ENCODE measurements around the gene IL17B.

The IL17B gene

DNA sequence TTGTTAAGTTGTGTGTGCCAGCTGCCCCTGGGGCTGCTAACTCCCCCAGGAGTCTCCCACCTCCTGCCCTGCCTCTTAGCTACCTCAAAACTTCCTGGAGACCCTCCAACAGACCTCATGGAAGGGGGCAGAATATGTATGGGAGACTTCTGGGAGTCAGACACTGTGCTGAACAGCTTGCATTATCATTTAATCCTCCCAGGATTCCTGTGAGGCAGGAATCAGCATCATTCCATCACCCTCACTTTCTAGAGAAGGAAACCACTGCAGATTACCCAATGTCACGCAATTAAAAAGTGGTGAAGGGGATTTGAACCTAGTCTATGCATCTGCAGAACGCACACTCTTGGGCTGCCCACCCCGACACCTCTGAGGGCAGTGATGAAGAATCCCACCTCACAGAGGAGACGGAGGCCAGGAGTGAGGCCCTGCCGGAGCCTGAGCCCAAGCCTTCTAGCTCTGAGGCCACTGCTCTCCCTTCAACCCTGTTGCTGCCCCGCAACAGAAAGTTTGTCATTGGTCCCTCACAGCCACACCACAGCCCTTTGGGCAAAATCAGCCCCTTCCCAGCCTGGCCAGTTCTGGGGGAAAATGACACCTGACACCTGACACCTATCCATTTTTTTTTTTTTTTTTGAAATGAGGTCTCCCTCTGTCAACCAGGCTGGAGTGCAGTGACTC is 30.3 kb upstream of the IL17B start:
- no peaks in the 10 kb centered on the region for H3K36me3 ChIP-seq (ENCODE audit: insufficient read depth, low read length)
- H3K9me3 ChIP-seq (ENCODE audit: control insufficient read depth, insufficient read depth, low read length): no peaks in the 10 kb centered on the region
- peaks cover 29% of the 10 kb centered on the region for H3K4me1 ChIP-seq (ENCODE audit: insufficient read depth, low read length)
- H3K9ac ChIP-seq (ENCODE audit: low read depth, low read length): no peak overlapping the region

DNA sequence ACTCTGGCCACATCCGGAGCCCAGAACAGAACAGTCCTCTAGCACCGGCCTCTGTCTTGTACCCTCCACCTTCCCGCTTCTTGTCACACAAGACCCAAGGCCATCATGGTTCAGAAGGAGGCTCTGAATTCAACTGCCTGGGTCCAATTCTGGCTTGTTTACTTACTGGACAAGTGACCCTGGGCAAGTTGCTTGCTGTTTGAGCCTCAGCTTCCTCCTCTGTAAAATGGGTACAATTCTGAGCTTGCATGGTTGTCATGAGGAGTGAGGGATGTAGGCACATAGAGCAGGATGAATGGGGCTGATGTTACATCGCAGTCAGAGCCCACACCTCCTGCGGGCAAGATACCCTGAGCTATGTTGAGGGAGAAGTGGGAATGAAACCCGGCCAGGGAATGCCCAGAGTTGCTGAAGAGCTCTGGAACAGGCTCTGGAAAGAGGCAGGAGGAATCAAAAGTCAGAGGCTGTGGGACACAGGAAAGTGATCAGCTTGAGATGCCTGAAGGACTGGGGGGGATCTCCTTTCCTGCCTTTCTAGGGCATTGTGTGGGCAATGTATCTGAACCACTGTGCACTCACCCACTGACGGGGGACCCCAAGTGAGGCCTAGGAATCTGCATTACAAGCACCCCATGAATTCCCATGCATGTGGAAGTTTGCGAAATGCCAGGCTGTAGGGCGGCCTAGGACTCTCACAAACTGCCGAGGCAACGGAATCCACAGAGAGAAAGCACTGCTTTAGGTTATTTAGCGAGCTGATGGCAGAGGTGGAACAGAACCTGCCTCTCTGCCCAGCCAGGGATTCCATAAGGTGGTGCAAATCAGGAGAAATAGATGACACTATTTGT is 29.4 kb upstream of the IL17B start:
- peaks cover 34% of the 10 kb centered on the region for H3K4me1 ChIP-seq (ENCODE audit: insufficient read depth, low read length)
- no peaks in the 10 kb centered on the region for H3K36me3 ChIP-seq (ENCODE audit: insufficient read depth, low read length)
- no peak overlapping the region for H3K9ac ChIP-seq (ENCODE audit: low read depth, low read length)
- H3K9me3 ChIP-seq (ENCODE audit: control insufficient read depth, insufficient read depth, low read length): no peaks in the 10 kb centered on the region

DNA sequence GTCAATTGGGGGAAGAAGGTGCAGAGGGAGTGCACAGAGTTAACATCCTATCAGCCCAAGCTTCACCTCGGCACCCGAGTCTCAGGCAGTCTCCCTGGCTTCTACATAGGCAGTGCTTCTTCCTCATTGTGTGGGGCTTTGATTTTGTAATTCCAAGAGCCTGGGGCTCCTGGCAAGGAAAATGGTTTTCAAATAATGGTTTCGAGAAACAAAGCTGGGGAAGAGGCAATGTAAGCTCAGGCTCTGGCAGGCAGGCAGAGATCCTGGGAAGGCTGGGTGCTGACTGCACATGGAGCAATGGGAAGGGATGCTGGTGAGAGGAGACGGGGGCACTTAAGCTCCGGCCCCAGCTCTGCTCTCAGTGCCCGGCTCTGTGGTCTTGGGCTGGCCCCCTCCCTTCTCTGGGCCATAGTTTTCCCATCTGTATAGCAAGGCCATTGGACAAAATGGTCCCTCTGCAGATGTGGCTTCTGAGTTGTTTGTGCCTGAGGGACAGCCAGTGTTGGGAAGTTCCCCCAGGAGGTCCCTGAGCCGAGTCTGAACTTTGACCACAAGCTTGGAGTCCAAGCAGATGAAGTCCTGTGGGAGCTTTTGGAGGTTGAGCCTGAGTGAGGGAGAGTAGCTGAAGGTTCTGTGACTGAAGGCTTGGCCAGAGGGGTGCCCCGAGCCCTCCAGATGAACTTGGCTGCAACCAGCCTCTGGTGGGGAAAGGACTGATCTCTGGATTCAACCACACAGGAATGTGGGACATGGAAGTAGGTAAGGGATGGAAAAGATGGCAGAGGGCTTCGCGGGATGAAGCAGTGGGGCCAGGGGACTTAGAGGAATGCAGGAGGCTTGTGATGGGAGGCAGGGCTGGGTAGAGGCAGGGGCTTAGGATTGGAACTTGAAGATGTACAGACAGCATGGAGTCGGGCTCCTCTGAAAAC is 28.5 kb upstream of the IL17B start:
- H3K36me3 ChIP-seq (ENCODE audit: insufficient read depth, low read length): no peaks in the 10 kb centered on the region
- peaks cover 34% of the 10 kb centered on the region for H3K4me1 ChIP-seq (ENCODE audit: insufficient read depth, low read length)
- no peaks in the 10 kb centered on the region for H3K9me3 ChIP-seq (ENCODE audit: control insufficient read depth, insufficient read depth, low read length)
- no peak overlapping the region for H3K9ac ChIP-seq (ENCODE audit: low read depth, low read length)

DNA sequence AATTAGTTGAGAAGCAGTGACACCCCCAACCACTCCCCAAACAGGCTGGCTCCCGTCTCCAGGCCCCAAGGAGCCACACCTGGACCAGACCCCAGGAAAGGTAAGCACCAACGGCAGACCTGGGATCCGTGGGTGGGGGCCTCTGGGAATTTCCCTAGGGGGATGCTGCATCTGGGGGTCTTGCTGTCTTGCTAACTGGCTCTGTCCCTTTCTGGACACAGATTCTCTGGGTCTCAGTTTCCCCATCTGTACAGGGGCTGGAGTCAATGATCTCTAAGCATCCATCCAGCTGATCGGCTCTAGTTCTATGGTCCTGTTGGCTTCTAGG is 27.9 kb upstream of the IL17B start:
- no peaks in the 10 kb centered on the region for H3K36me3 ChIP-seq (ENCODE audit: insufficient read depth, low read length)
- peaks cover 38% of the 10 kb centered on the region for H3K4me1 ChIP-seq (ENCODE audit: insufficient read depth, low read length)
- no peak overlapping the region for H3K9ac ChIP-seq (ENCODE audit: low read depth, low read length)
- no peaks in the 10 kb centered on the region for H3K9me3 ChIP-seq (ENCODE audit: control insufficient read depth, insufficient read depth, low read length)

DNA sequence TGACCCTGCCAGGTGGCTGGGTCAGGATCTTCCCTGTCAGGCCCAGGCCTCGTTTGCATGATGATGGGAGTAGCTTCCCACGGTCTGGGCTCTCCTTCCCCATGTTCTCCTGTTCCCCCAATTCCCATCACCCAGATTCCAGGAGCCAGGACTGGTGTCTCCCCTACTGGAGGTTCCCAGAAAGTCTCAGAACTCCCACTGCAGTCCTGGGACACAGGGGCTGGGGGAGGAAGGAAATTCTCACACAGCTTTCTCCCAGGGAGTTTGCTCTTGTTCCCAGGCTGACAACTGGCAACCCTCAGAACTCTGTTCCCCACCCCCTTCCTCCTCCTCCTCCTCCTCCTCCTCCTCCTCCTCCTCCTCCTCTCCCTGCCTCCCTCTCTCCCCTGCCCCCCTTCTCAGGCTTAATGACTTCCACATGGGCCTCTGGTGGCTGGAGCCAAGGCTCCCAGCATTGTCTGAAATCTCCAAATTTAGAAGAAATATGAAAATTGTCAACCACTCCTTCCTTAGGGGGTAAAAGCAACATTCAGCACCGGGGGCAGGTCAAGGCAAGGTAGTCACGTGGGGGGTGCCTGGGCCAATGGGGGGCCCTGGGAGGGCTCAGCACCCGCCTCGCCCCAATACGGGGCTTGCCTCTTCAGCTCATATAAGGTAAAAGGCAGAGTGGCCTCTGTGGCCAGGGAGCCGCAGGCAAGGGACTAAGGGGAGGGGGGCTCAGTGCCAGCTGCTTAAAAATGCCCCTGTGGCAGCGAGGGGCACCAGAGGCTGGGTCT is 27.3 kb upstream of the IL17B start:
- Histone ChIP-seq H3K9me3 (ENCODE audit: control insufficient read depth, insufficient read depth, low read length) (no peaks in the 10 kb centered on the region), H3K4me1 (ENCODE audit: insufficient read depth, low read length) (peaks cover 38% of the 10 kb centered on the region)

DNA sequence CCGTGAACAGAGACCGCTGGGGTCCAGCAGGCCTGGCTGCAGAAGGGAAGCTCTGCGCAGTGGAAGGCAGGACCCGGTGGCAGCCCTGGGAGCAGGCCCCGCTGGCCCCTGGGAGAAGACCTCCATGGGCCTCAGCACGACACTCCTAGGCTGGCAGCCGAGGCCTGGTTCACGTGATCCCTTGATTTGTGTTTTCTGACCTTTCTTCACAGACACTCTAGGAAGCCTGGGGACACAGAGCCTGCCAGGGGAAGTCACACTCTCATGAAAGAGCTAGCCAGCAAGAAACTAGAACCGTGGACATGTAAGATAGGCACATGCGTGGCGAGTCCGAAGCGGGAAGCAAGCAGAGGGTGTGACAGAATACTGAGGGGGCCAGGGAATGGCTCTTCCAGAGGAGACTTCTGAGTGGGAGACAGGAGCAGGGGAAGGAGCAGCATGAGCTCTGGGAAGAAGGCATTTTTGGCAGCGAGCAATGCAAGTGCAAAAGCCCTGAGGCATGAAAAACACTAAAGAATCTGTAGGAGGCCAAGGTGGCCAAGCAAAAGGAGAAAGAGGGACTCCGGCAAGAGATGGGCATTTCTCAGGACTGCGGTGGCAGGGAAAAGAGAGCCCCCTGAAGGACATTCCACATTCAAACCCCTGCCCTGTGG is 26.6 kb upstream of the IL17B start:
- no peak overlapping the region for H3K9ac ChIP-seq (ENCODE audit: low read depth, low read length)
- peaks cover 38% of the 10 kb centered on the region for H3K4me1 ChIP-seq (ENCODE audit: insufficient read depth, low read length)

More for the DNA sequence above, 27.3 kb upstream of the IL17B start:
- no peak overlapping the region for H3K9ac ChIP-seq (ENCODE audit: low read depth, low read length)
- H3K36me3 ChIP-seq (ENCODE audit: insufficient read depth, low read length): no peaks in the 10 kb centered on the region

DNA sequence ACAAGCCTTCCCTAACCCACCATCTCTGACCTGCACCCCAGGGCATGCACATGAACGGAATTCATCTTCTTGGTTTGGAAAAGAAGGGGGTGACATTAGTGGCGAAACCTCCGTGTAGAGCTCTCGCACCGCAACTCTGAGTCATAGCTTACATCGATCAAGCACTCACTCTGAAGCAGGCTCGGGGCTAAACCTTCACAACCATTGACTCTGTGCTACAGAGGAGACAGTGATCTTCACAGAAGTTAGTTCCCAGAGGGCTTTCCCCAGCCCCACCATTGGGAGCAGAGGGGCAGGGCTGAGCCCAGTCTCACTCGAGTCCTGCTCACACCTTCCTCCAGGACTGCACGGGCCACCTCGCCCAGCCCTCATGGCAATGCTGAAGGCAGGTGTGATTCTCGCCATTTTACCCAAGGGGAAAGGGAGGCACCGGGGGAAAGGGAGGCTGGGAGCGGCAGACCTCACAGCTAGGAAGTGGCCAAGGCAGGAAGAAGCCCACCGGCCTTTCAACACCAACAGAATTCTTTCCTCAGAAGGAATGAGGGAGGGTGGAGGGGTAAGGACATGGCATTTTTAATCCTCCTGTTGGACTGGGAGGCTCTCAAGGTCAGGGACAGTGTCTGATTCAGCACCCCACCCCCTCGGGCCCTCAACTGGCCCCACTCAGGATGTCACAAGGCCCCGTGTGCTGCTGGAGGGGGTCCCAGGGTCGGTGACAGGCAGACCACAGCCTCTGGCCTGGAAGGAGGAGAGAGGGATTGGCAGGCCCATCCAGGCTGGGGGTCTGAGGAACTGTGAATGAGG is 25.9 kb upstream of the IL17B start:
- Histone ChIP-seq H3K9ac (ENCODE audit: low read depth, low read length) (no peak overlapping the region), H3K9me3 (ENCODE audit: control insufficient read depth, insufficient read depth, low read length) (no peaks in the 10 kb centered on the region), H3K4me1 (ENCODE audit: insufficient read depth, low read length) (peaks cover 40% of the 10 kb centered on the region), H3K36me3 (ENCODE audit: insufficient read depth, low read length) (no peaks in the 10 kb centered on the region)

More for the DNA sequence above, 26.6 kb upstream of the IL17B start:
- H3K36me3 ChIP-seq (ENCODE audit: insufficient read depth, low read length): no peaks in the 10 kb centered on the region
- no peaks in the 10 kb centered on the region for H3K9me3 ChIP-seq (ENCODE audit: control insufficient read depth, insufficient read depth, low read length)

DNA sequence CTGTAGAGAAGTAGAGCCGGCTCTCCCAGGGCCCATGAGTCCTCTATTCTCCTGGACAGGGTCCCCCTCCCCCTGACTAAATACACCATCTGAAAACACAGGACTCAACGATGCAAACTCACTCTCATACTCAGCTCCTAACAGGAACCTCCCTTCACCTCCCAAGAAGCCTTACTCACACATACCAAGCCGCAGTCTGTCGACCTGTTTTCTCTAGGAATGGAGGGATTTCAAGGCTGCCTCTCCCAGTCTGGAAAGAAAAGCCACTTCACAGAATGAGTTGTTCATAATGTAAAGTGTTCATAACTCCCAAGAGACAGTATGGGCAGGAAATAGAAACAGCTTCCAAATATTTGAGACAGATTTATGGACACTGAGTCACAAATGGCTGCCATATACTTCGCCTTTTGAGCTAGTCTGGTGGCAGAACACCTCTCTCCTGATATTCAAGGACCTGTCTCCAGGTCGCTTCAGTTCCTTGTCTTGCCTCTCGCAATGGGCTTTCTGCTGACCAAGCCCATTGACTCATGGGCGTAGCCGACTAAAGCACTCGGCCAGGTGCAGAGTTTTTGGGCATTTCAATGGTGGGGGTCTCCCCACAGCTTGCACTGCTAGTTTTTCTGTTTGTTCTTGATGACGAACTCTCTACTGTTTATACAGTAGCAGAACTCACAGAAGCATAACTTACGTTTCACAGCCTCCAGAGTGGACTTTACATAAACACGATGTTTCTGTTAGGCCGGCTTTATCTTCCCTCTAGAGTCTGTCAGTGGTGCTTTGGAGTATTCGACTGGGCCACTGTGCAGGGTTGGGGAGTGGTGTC is 25.0 kb upstream of the IL17B start:
- Histone ChIP-seq H3K9me3 (ENCODE audit: control insufficient read depth, insufficient read depth, low read length) (no peaks in the 10 kb centered on the region), H3K4me1 (ENCODE audit: insufficient read depth, low read length) (peaks cover 42% of the 10 kb centered on the region), H3K9ac (ENCODE audit: low read depth, low read length) (no peak overlapping the region), H3K36me3 (ENCODE audit: insufficient read depth, low read length) (no peaks in the 10 kb centered on the region)

DNA sequence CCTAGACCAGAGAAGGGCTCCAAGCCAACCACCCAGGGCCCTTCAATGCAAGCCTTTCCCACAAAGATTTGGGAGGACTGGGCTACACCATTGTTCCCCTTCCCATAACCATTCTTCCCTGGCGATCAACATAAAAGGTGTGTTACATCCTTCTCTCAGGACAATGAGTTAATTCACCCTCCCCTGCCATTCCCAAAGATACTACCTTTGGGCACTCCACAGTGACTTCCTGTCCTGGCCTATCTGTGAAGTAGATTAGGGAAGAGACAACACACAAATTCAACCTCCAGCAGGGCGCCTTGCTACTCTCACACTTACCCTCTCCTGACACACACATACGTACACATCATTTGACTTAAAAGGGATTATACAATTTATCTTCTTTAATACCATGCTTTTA is 23.2 kb upstream of the IL17B start:
- Histone ChIP-seq H3K9ac (ENCODE audit: low read depth, low read length) (no peak overlapping the region), H3K9me3 (ENCODE audit: control insufficient read depth, insufficient read depth, low read length) (no peaks in the 10 kb centered on the region), H3K36me3 (ENCODE audit: insufficient read depth, low read length) (no peaks in the 10 kb centered on the region), H3K4me1 (ENCODE audit: insufficient read depth, low read length) (peaks cover 40% of the 10 kb centered on the region)

DNA sequence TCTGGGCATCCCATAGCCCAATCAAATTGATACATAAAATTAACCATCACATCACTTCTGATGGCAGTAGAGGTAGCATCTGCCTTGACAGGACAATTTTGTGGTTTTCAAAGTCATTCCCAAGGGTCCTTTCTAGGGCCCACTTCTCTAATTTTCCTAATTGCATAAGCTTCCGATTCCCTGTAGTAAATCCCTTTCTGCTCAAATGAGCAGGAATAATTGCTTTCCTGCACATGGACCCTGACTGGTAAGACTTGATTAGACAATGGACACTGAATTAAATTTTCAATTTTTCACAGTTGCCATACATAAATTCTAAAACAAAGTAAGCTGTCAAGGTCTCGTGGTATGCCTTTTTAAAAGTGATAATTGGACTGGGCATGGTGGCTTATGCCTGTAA is 22.0 kb upstream of the IL17B start:
- H3K4me1 ChIP-seq (ENCODE audit: insufficient read depth, low read length): peaks cover 29% of the 10 kb centered on the region; the same call in 1 of the 2 replicates
- H3K9ac ChIP-seq (ENCODE audit: low read depth, low read length): no peak overlapping the region
- no peaks in the 10 kb centered on the region for H3K36me3 ChIP-seq (ENCODE audit: insufficient read depth, low read length)
- H3K9me3 ChIP-seq (ENCODE audit: control insufficient read depth, insufficient read depth, low read length): no peaks in the 10 kb centered on the region

DNA sequence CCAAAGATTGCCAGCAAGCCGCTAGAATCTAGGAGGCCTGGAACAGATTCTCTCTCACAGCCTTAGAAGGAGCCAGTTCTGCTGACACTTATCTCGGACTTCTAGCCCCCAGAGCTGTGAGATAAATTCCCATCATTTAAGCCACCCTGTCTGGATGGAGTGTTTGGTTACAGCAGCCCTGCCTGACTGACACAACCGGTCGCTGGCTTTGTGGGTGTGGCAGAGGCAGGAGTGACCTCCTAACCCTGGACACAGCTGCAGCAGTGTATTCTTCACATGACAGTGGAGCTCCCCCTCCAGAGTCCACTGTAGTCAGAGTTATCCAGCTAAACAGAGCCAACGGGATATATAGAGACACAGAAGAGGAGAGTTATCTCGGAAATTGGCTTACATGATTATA is 21.2 kb upstream of the IL17B start:
- no peak overlapping the region for H3K9ac ChIP-seq (ENCODE audit: low read depth, low read length)
- H3K9me3 ChIP-seq (ENCODE audit: control insufficient read depth, insufficient read depth, low read length): no peaks in the 10 kb centered on the region
- peaks cover 21% of the 10 kb centered on the region; the same call in 1 of the 2 replicates for H3K4me1 ChIP-seq (ENCODE audit: insufficient read depth, low read length)
- H3K36me3 ChIP-seq (ENCODE audit: insufficient read depth, low read length): no peaks in the 10 kb centered on the region

DNA sequence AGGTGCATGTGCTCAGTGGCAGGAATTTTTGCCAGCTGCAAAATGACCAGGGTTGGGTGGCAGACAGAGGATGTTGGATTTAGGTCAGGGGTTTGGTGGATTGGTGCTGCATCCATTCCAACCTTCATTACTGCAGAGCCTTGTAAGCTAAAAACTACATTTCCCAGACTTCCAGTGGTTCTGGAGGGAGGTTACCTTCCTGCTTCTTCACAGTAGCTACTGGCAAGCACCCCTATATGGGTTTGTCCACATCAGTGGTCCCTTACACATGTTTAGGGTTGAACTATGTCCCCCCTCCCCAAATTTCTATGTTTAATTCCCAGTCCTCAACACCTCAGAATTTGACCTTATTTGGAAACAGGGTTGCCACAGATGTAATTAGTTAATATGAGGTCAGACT is 20.7 kb upstream of the IL17B start:
- Histone ChIP-seq H3K36me3 (ENCODE audit: insufficient read depth, low read length) (no peaks in the 10 kb centered on the region), H3K9me3 (ENCODE audit: control insufficient read depth, insufficient read depth, low read length) (no peaks in the 10 kb centered on the region), H3K9ac (ENCODE audit: low read depth, low read length) (no peak overlapping the region), H3K4me1 (ENCODE audit: insufficient read depth, low read length) (peaks cover 16% of the 10 kb centered on the region; the same call in 1 of the 2 replicates)

All from ES-I3 (cell line).